ENCODE data around the gene ACTG1. TPM values are rescaled to one million over a fixed set of nuclear protein-coding genes. Genes with fewer than 3 reads are reported as not detected.

ACTG1 gene
- total RNA-seq, 4 donors from 2014 or later, result 829 to 1,848 (median 1,550) TPM

- H3K27ac ChIP-seq, result no peak overlapping the region
- H3K9me3 ChIP-seq, result no peaks in the 10 kb centered on the region
- H3K4me1 ChIP-seq, result peaks cover 0 to 25% (median 15%) of the 10 kb centered on the region in 3 donors
- no peak for ATAC-seq
- H3K4me3 ChIP-seq, result no peak overlapping the region
- whole genome bisulfite sequencing, 2 donors (ENCODE audit: low coverage in 1 of 2), result 40 to 69% methylated on average over 1 to 4 of the region's 7 CpGs
- TF ChIP-seq POLR2A (IDR thresholded peaks at IDR 0.05) (no peak), POLR2AphosphoS5 (IDR thresholded peaks at IDR 0.05) (no peak), EP300 (IDR thresholded peaks at IDR 0.05) (no peak), CTCF (IDR thresholded peaks at IDR 0.05) (no peak)
- H3K36me3 ChIP-seq, result no peaks in the 10 kb centered on the region
- H3K27me3 ChIP-seq, result no peaks in the 10 kb centered on the region
Measured at GRCh38 chr17:81477173-81477572, 35.4 kb downstream of the ACTG1 start.

- H3K9me3 ChIP-seq, result no peaks in the 10 kb centered on the region
- H3K4me1 ChIP-seq, result peaks cover 0 to 20% (median 12%) of the 10 kb centered on the region in 3 donors
- TF ChIP-seq EP300 (IDR thresholded peaks at IDR 0.05) (no peak), POLR2A (IDR thresholded peaks at IDR 0.05) (no peak), POLR2AphosphoS5 (IDR thresholded peaks at IDR 0.05) (no peak), CTCF (IDR thresholded peaks at IDR 0.05) (no peak)
- ATAC-seq, result no peak
- WGBS, 2 donors (ENCODE audit: low coverage in 1 of 2), result 82% methylated on average over 6 of the region's 6 CpGs; no CpG with 5 or more reads in 1 of the 2 donors
- no peaks in the 10 kb centered on the region for H3K27me3 ChIP-seq
- no peak overlapping the region for H3K27ac ChIP-seq
- H3K4me3 ChIP-seq, result no peak overlapping the region
- H3K36me3 ChIP-seq, result no peaks in the 10 kb centered on the region
Measured at GRCh38 chr17:81476635-81477034, 36.0 kb downstream of the ACTG1 start.

GRCh38 chr17:81476097-81476496 lies 36.5 kb downstream of the ACTG1 start:
- Histone ChIP-seq H3K4me1 (peaks cover 0 to 14% (median 12%) of the 10 kb centered on the region in 3 donors), H3K36me3 (no peaks in the 10 kb centered on the region), H3K4me3 (no peak overlapping the region), H3K27ac (no peak overlapping the region), H3K9me3 (no peaks in the 10 kb centered on the region), H3K27me3 (no peaks in the 10 kb centered on the region)
- no peak for ATAC-seq
- TF ChIP-seq POLR2A (IDR thresholded peaks at IDR 0.05) (no peak), EP300 (IDR thresholded peaks at IDR 0.05) (no peak), POLR2AphosphoS5 (IDR thresholded peaks at IDR 0.05) (no peak)
- 87% methylated on average over 3 of the region's 7 CpGs; no CpG with 5 or more reads in 1 of the 2 donors for WGBS, 2 donors (ENCODE audit: low coverage in 1 of 2)

GRCh38 chr17:81474958-81475357 lies 37.6 kb downstream of the ACTG1 start:
- no CpG with 5 or more reads among the region's 16 CpGs for WGBS, 2 donors (ENCODE audit: low coverage in 1 of 2)
- no peaks in the 10 kb centered on the region for H3K27me3 ChIP-seq
- H3K4me1 ChIP-seq, result peaks cover 0 to 3% (median under 1%) of the 10 kb centered on the region in 3 donors
- no peak overlapping the region for H3K27ac ChIP-seq
- TF ChIP-seq CTCF (IDR thresholded peaks at IDR 0.05) (no peak), POLR2A (IDR thresholded peaks at IDR 0.05) (no peak), EP300 (IDR thresholded peaks at IDR 0.05) (no peak), POLR2AphosphoS5 (IDR thresholded peaks at IDR 0.05) (no peak)
- H3K4me3 ChIP-seq, result no peak overlapping the region
- no peak for ATAC-seq
- H3K9me3 ChIP-seq, result no peaks in the 10 kb centered on the region
- no peaks in the 10 kb centered on the region for H3K36me3 ChIP-seq

- ATAC-seq, result no peak
- H3K4me1 ChIP-seq, result no peaks in the 10 kb centered on the region
- no peak overlapping the region for H3K27ac ChIP-seq
- no peak overlapping the region for H3K4me3 ChIP-seq
- no CpG with 5 or more reads among the region's 8 CpGs for WGBS, 2 donors (ENCODE audit: low coverage in 1 of 2)
- TF ChIP-seq CTCF (IDR thresholded peaks at IDR 0.05) (no peak), EP300 (IDR thresholded peaks at IDR 0.05) (no peak), POLR2A (IDR thresholded peaks at IDR 0.05) (no peak), POLR2AphosphoS5 (IDR thresholded peaks at IDR 0.05) (no peak)
- H3K9me3 ChIP-seq, result no peaks in the 10 kb centered on the region
- no peaks in the 10 kb centered on the region for H3K27me3 ChIP-seq
- H3K36me3 ChIP-seq, result no peaks in the 10 kb centered on the region
Measured at GRCh38 chr17:81473019-81473418, 39.6 kb downstream of the ACTG1 start.
